Measurements from ENCODE around the gene TEPSIN. TPM values are rescaled to one million over a fixed set of nuclear protein-coding genes. Genes with fewer than 3 reads are reported as not detected.
A peak's percentile ranks its signal among the peaks of the same experiment; 100 is the strongest.

Gene TEPSIN
- total RNA-seq, 1 donor from 2014 or later: 5.2 TPM

- Histone ChIP-seq H3K27me3 (ENCODE audit: control insufficient read depth in 3 of 3, insufficient read depth in 3 of 3, low read length in 3 of 3) (no peaks in the 10 kb centered on the region), H3K36me3 (ENCODE audit: control insufficient read depth in 3 of 3, insufficient read depth in 3 of 3, low read length in 3 of 3) (peaks cover 31 to 51% (median 37%) of the 10 kb centered on the region in 3 donors), H3K9me3 (ENCODE audit: control insufficient read depth in 3 of 3, low read length in 3 of 3) (no peaks in the 10 kb centered on the region), H3K9ac (ENCODE audit: low read depth in 1 of 3, low read length in 3 of 3) (no peak overlapping the region), H3K4me1 (ENCODE audit: control insufficient read depth in 3 of 3, insufficient read depth in 3 of 3, low read length in 3 of 3) (peaks cover 0 to 4% (median 0%) of the 10 kb centered on the region in 3 donors), H3K27ac (ENCODE audit: low read depth, low read length) (no peak overlapping the region), H3K4me3 (ENCODE audit: low read length in 3 of 3) (no peak overlapping the region)
Observed at GRCh38 chr17:81280571-81280970, 41.7 kb upstream of the TEPSIN start.

- Histone ChIP-seq H3K4me1 (ENCODE audit: control insufficient read depth in 3 of 3, insufficient read depth in 3 of 3, low read length in 3 of 3) (peaks cover 0 to 4% (median 0%) of the 10 kb centered on the region in 3 donors), H3K27me3 (ENCODE audit: control insufficient read depth in 3 of 3, insufficient read depth in 3 of 3, low read length in 3 of 3) (no peaks in the 10 kb centered on the region), H3K36me3 (ENCODE audit: control insufficient read depth in 3 of 3, insufficient read depth in 3 of 3, low read length in 3 of 3) (peaks cover 37 to 51% (median 37%) of the 10 kb centered on the region in 3 donors), H3K27ac (ENCODE audit: low read depth, low read length) (no peak overlapping the region), H3K4me3 (ENCODE audit: low read length in 3 of 3) (no peak overlapping the region), H3K9me3 (ENCODE audit: control insufficient read depth in 3 of 3, low read length in 3 of 3) (no peaks in the 10 kb centered on the region), H3K9ac (ENCODE audit: low read depth in 1 of 3, low read length in 3 of 3) (no peak overlapping the region)
Observed at GRCh38 chr17:81279278-81280275, 40.7 kb upstream of the TEPSIN start.

GRCh38 chr17:81278831-81279230 lies 40.0 kb upstream of the TEPSIN start:
- Histone ChIP-seq H3K4me1 (ENCODE audit: control insufficient read depth in 3 of 3, insufficient read depth in 3 of 3, low read length in 3 of 3) (peaks cover 0 to 4% (median 0%) of the 10 kb centered on the region in 3 donors), H3K36me3 (ENCODE audit: control insufficient read depth in 3 of 3, insufficient read depth in 3 of 3, low read length in 3 of 3) (peaks cover 43 to 55% (median 44%) of the 10 kb centered on the region in 3 donors), H3K27me3 (ENCODE audit: control insufficient read depth in 3 of 3, insufficient read depth in 3 of 3, low read length in 3 of 3) (no peaks in the 10 kb centered on the region), H3K9ac (ENCODE audit: low read depth in 1 of 3, low read length in 3 of 3) (peak overlapping the region in 1 of 3 donors; percentile 8), H3K4me3 (ENCODE audit: low read length in 3 of 3) (no peak overlapping the region), H3K27ac (ENCODE audit: low read depth, low read length) (no peak overlapping the region), H3K9me3 (ENCODE audit: control insufficient read depth in 3 of 3, low read length in 3 of 3) (no peaks in the 10 kb centered on the region)

GRCh38 chr17:81277946-81278693 lies 39.3 kb upstream of the TEPSIN start:
- H3K9ac ChIP-seq (ENCODE audit: low read depth in 1 of 3, low read length in 3 of 3): no peak overlapping the region
- no peak overlapping the region for H3K27ac ChIP-seq (ENCODE audit: low read depth, low read length)

DNA sequence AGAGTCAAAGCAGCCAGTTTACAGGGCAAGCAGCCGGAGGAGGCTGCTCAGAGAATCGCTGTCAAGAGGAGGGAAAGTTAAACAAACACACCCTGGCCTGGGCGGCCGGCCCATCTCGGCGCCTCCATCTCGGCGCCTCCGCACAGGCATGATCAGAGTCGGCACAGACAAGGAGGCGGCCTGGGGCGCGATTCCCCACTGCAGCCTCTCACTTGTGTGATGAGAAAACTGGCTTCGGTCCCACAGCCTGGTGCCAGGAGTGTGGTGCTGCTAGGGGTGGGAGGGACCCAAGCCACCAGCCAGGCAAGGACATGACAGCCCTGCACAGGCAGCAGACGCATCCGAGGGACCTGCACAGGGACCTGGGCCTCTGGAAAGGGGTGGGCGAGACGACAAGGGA lies 38.6 kb upstream of the TEPSIN start:
- H3K4me3 ChIP-seq (ENCODE audit: low read length in 3 of 3): no peak overlapping the region
- no peaks in the 10 kb centered on the region for H3K9me3 ChIP-seq (ENCODE audit: control insufficient read depth in 3 of 3, low read length in 3 of 3)
- peaks cover 48 to 58% (median 54%) of the 10 kb centered on the region in 3 donors for H3K36me3 ChIP-seq (ENCODE audit: control insufficient read depth in 3 of 3, insufficient read depth in 3 of 3, low read length in 3 of 3)
- H3K27ac ChIP-seq (ENCODE audit: low read depth, low read length): no peak overlapping the region
- peaks cover 0 to 4% (median 0%) of the 10 kb centered on the region in 3 donors for H3K4me1 ChIP-seq (ENCODE audit: control insufficient read depth in 3 of 3, insufficient read depth in 3 of 3, low read length in 3 of 3)
- no peaks in the 10 kb centered on the region for H3K27me3 ChIP-seq (ENCODE audit: control insufficient read depth in 3 of 3, insufficient read depth in 3 of 3, low read length in 3 of 3)
- no peak overlapping the region for H3K9ac ChIP-seq (ENCODE audit: low read depth in 1 of 3, low read length in 3 of 3)

More at GRCh38 chr17:81277946-81278693, 39.3 kb upstream of the TEPSIN start:
- Histone ChIP-seq H3K9me3 (ENCODE audit: control insufficient read depth in 3 of 3, low read length in 3 of 3) (no peaks in the 10 kb centered on the region), H3K4me3 (ENCODE audit: low read length in 3 of 3) (peak overlapping the region in 1 of 3 donors; percentile 22), H3K36me3 (ENCODE audit: control insufficient read depth in 3 of 3, insufficient read depth in 3 of 3, low read length in 3 of 3) (peaks cover 47 to 59% (median 48%) of the 10 kb centered on the region in 3 donors), H3K27me3 (ENCODE audit: control insufficient read depth in 3 of 3, insufficient read depth in 3 of 3, low read length in 3 of 3) (no peaks in the 10 kb centered on the region), H3K4me1 (ENCODE audit: control insufficient read depth in 3 of 3, insufficient read depth in 3 of 3, low read length in 3 of 3) (peaks cover 0 to 4% (median 0%) of the 10 kb centered on the region in 3 donors)

GRCh38 chr17:81276781-81277180 lies 37.9 kb upstream of the TEPSIN start:
- H3K9me3 ChIP-seq (ENCODE audit: control insufficient read depth in 3 of 3, low read length in 3 of 3): no peaks in the 10 kb centered on the region
- no peak overlapping the region for H3K9ac ChIP-seq (ENCODE audit: low read depth in 1 of 3, low read length in 3 of 3)
- H3K27ac ChIP-seq (ENCODE audit: low read depth, low read length): no peak overlapping the region
- no peak overlapping the region for H3K4me3 ChIP-seq (ENCODE audit: low read length in 3 of 3)
- no peaks in the 10 kb centered on the region for H3K27me3 ChIP-seq (ENCODE audit: control insufficient read depth in 3 of 3, insufficient read depth in 3 of 3, low read length in 3 of 3)
- H3K4me1 ChIP-seq (ENCODE audit: control insufficient read depth in 3 of 3, insufficient read depth in 3 of 3, low read length in 3 of 3): peaks cover 0 to 4% (median 0%) of the 10 kb centered on the region in 3 donors
- H3K36me3 ChIP-seq (ENCODE audit: control insufficient read depth in 3 of 3, insufficient read depth in 3 of 3, low read length in 3 of 3): peaks cover 48 to 53% (median 51%) of the 10 kb centered on the region in 3 donors

DNA sequence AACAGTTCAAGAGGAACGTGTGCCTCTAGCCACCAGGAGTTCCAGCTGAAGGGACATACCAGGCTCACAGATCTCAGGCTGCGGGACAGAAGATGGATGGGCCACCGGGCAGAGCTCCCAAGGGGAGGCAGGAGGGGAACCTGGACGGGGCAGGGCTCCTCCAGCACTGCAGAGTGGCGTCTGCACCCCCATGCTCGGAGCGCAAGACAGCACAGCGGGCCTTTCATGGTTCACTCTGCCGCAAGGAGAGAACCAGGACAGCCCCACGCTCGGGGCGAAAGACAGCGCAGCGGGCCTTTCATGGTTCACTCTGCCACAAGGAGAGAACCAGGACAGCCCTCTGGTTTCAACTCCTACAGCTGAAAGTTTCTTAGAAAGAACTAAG lies 35.6 kb upstream of the TEPSIN start:
- Histone ChIP-seq H3K9ac (ENCODE audit: low read depth in 1 of 3, low read length in 3 of 3) (no peak overlapping the region), H3K27me3 (ENCODE audit: control insufficient read depth in 3 of 3, insufficient read depth in 3 of 3, low read length in 3 of 3) (no peaks in the 10 kb centered on the region), H3K4me1 (ENCODE audit: control insufficient read depth in 3 of 3, insufficient read depth in 3 of 3, low read length in 3 of 3) (peaks cover 0 to 4% (median 0%) of the 10 kb centered on the region in 3 donors), H3K36me3 (ENCODE audit: control insufficient read depth in 3 of 3, insufficient read depth in 3 of 3, low read length in 3 of 3) (peaks cover 44 to 55% (median 45%) of the 10 kb centered on the region in 3 donors), H3K9me3 (ENCODE audit: control insufficient read depth in 3 of 3, low read length in 3 of 3) (no peaks in the 10 kb centered on the region), H3K27ac (ENCODE audit: low read depth, low read length) (no peak overlapping the region), H3K4me3 (ENCODE audit: low read length in 3 of 3) (no peak overlapping the region)

GRCh38 chr17:81273698-81274470 lies 35.0 kb upstream of the TEPSIN start:
- H3K4me3 ChIP-seq (ENCODE audit: low read length in 3 of 3): no peak overlapping the region
- H3K36me3 ChIP-seq (ENCODE audit: control insufficient read depth in 3 of 3, insufficient read depth in 3 of 3, low read length in 3 of 3): peaks cover 41 to 50% (median 42%) of the 10 kb centered on the region in 3 donors
- H3K9me3 ChIP-seq (ENCODE audit: control insufficient read depth in 3 of 3, low read length in 3 of 3): no peaks in the 10 kb centered on the region
- no peak overlapping the region for H3K27ac ChIP-seq (ENCODE audit: low read depth, low read length)
- no peaks in the 10 kb centered on the region for H3K27me3 ChIP-seq (ENCODE audit: control insufficient read depth in 3 of 3, insufficient read depth in 3 of 3, low read length in 3 of 3)
- H3K9ac ChIP-seq (ENCODE audit: low read depth in 1 of 3, low read length in 3 of 3): no peak overlapping the region
- H3K4me1 ChIP-seq (ENCODE audit: control insufficient read depth in 3 of 3, insufficient read depth in 3 of 3, low read length in 3 of 3): peaks cover 0 to 4% (median 0%) of the 10 kb centered on the region in 3 donors

- Histone ChIP-seq H3K27ac (ENCODE audit: low read depth, low read length) (no peak overlapping the region), H3K4me1 (ENCODE audit: control insufficient read depth in 3 of 3, insufficient read depth in 3 of 3, low read length in 3 of 3) (peaks cover 0 to 2% (median 0%) of the 10 kb centered on the region in 3 donors), H3K27me3 (ENCODE audit: control insufficient read depth in 3 of 3, insufficient read depth in 3 of 3, low read length in 3 of 3) (no peaks in the 10 kb centered on the region), H3K9ac (ENCODE audit: low read depth in 1 of 3, low read length in 3 of 3) (no peak overlapping the region), H3K4me3 (ENCODE audit: low read length in 3 of 3) (no peak overlapping the region), H3K9me3 (ENCODE audit: control insufficient read depth in 3 of 3, low read length in 3 of 3) (no peaks in the 10 kb centered on the region), H3K36me3 (ENCODE audit: control insufficient read depth in 3 of 3, insufficient read depth in 3 of 3, low read length in 3 of 3) (peaks cover 42 to 53% (median 45%) of the 10 kb centered on the region in 3 donors)
Observed at GRCh38 chr17:81272616-81273015, 33.8 kb upstream of the TEPSIN start.
